SU-DHL-6 (cell line): ENCODE results near the gene RAB20.
"Not testable (repeated sequence)": the region's sequence is repeated elsewhere in the genome, so short reads cannot be mapped to it uniquely, and the experiment has no call there.

Experiments used
- H2AFZ ChIP-seq: fragments of 200-600 bp; sonication (generic); 2 replicates; pipeline ENCODE4 v1.6.1; 2014; ENCODE audit warnings: low read depth, mild to moderate bottlenecking, moderate library complexity, mixed read lengths, antibody characterized with exemption, low read length; ENCODE audit not compliant: severe bottlenecking
- H3F3A ChIP-seq: fragments of 200-600 bp; shearing (Covaris generic); 2 replicates; pipeline ENCODE4 v1.6.0; 2016; ENCODE audit warnings: antibody characterized with exemption, mild to moderate bottlenecking; ENCODE audit not compliant: insufficient read depth
- H3K27ac ChIP-seq: fragments of 200-600 bp; sonication (generic); 2 replicates; pipeline ENCODE4 v1.5.1; 2016; ENCODE audit warnings: low read depth, mild to moderate bottlenecking, low read length, moderate library complexity, mixed read lengths
- H3K27me3 ChIP-seq: fragments of 200-600 bp; sonication (generic), shearing (Covaris generic); 2 replicates; pipeline ENCODE4 v1.6.0; 2014; ENCODE audit warnings: mild to moderate bottlenecking, low read length
- H3K36me3 ChIP-seq: fragments of 200-600 bp; sonication (generic); 2 replicates; pipeline ENCODE4 v1.6.1; 2014; ENCODE audit warnings: mild to moderate bottlenecking, low read length, mixed read lengths
- H3K4me2 ChIP-seq: fragments of 300-600, 200-600 bp; shearing (Covaris generic), sonication (generic); 2 replicates; pipeline ENCODE4 v1.6.0; 2014; ENCODE audit warnings: low read length, low read depth, mild to moderate bottlenecking; ENCODE audit not compliant: poor library complexity, severe bottlenecking
- H3K4me3 ChIP-seq: fragments of 200-600 bp; sonication (generic); 2 replicates; pipeline ENCODE4 v1.5.1; 2014; ENCODE audit warnings: antibody characterized with exemption, low read length, mild to moderate bottlenecking, mixed read lengths; ENCODE audit not compliant: insufficient read depth, poor library complexity, severe bottlenecking
- H3K79me2 ChIP-seq: fragments of 200-600 bp; sonication (generic); 2 replicates; pipeline ENCODE4 v1.6.1; 2014; ENCODE audit warnings: mild to moderate bottlenecking, low read length, moderate library complexity; ENCODE audit not compliant: insufficient read depth
- H3K9ac ChIP-seq: fragments of 200-600 bp; sonication (generic); 2 replicates; pipeline ENCODE4 v1.7.0; 2014; ENCODE audit warnings: mild to moderate bottlenecking, low read length
- H3K9me2 ChIP-seq: fragments of 200-600 bp; sonication (generic); replicated peaks from 2 replicates; pipeline ENCODE4 v1.6.1; 2014; ENCODE audit warnings: low read length; ENCODE audit not compliant: insufficient read depth
- H3K9me3 ChIP-seq: fragments of 200-600 bp; sonication (generic); 2 replicates; pipeline ENCODE4 v1.6.1; 2014; ENCODE audit warnings: low read length, mixed read lengths; ENCODE audit not compliant: insufficient read depth
- H4K20me1 ChIP-seq: fragments of 200-600 bp; sonication (generic); 2 replicates; pipeline ENCODE4 v1.6.1; 2014; ENCODE audit warnings: low read depth, mild to moderate bottlenecking, antibody characterized with exemption, low read length, moderate library complexity, mixed read lengths
- CTCF ChIP-seq: fragments of 200-600 bp; sonication (generic); IDR thresholded peaks from one replicate; pipeline ENCODE4 v1.5.1; 2017; ENCODE audit warnings: antibody characterized with exemption, mild to moderate bottlenecking, low read length, moderate library complexity; ENCODE audit not compliant: insufficient read depth, poor library complexity, severe bottlenecking
- EZH2phosphoT487 ChIP-seq: fragments of 200-600 bp; sonication (generic), shearing (Covaris generic); conservative IDR thresholded peaks from 2 replicates; pipeline ENCODE4 v1.6.1; 2018; ENCODE audit warnings: mild to moderate bottlenecking, antibody characterized with exemption, low read length, moderate library complexity, mixed read lengths

Gene RAB20

GRCh38 chr13:110561344-110562035, at the start of gene RAB20:
TSS of gene RAB20 (minus strand) at chr13:110561722. CDS start at chr13:110561519, 203 bp downstream.
- Histone ChIP-seq H3K27me3 (no peaks in the 10 kb centered on the region), H3K36me3 (no peaks in the 10 kb centered on the region), H3K9ac (no peak within 1 kb of the TSS), H3K27ac (no peak within 1 kb of the TSS), H3K4me2 (peak within 1 kb of the TSS; percentile 33), H3K4me3 (no peak within 1 kb of the TSS), H4K20me1 (no peaks in the 10 kb centered on the region), H3K79me2 (no peaks in the 10 kb centered on the region), H3F3A (no peaks in the 10 kb centered on the region), H2AFZ (no peak within 1 kb of the TSS), H3K9me2 (no peaks in the 10 kb centered on the region), H3K9me3 (no peaks in the 10 kb centered on the region)
- no peak for TF ChIP-seq EZH2phosphoT487
- TF ChIP-seq CTCF = no peak

- Histone ChIP-seq H3K9me2 (no peaks in the 10 kb centered on the region), H3K36me3 (no peaks in the 10 kb centered on the region), H3K79me2 (peaks cover 2% of the 10 kb centered on the region), H3F3A (no peaks in the 10 kb centered on the region), H3K27me3 (no peaks in the 10 kb centered on the region), H2AFZ (no peak overlapping the region), H3K9me3 (no peaks in the 10 kb centered on the region), H4K20me1 (no peaks in the 10 kb centered on the region), H3K27ac (no peak overlapping the region), H3K4me3 (no peak overlapping the region), H3K9ac (no peak overlapping the region), H3K4me2 (no peak overlapping the region)
- TF ChIP-seq EZH2phosphoT487 (no peak), CTCF (no peak)
Observed at GRCh38 chr13:110610955-110611595, 49.6 kb upstream of the RAB20 start.

DNA sequence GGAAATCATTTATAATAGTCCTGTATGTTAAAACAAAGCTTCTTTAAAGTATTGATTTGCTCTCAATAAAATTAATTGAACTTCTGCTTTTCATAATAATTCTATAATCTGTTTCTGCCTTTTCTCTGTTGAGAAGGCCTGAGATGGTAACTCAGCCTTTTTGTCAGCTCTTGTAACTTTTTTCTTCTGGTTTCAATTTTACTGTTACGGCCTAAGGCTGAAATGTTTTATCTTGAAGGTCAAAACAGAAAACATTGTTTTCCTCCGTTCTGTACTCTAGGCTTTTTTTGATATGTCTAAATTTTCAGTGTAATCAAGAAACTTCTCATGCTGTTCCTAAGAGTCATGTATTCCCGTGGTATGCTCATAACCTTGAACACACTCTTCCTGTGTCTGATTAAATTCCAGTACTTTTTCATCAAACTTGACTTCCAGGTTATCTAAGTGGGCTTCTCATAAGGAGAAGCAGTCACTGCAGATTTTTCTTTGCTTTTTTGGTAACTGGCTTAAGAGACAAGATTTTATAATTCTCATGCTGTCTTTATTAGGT, 46.2 kb upstream of the RAB20 start:
- H3K36me3 ChIP-seq = no peaks in the 10 kb centered on the region
- H3K9ac ChIP-seq = no peak overlapping the region
- H4K20me1 ChIP-seq = no peaks in the 10 kb centered on the region
- no peak overlapping the region for H3K4me2 ChIP-seq
- no peak overlapping the region for H3K4me3 ChIP-seq
- no peaks in the 10 kb centered on the region for H3K9me3 ChIP-seq
- no peak overlapping the region for H3K27ac ChIP-seq
- H2AFZ ChIP-seq = no peak overlapping the region
- H3F3A ChIP-seq = no peaks in the 10 kb centered on the region
- H3K79me2 ChIP-seq = no peaks in the 10 kb centered on the region
- TF ChIP-seq CTCF (no peak), EZH2phosphoT487 (no peak)
- no peaks in the 10 kb centered on the region for H3K9me2 ChIP-seq
- H3K27me3 ChIP-seq = no peaks in the 10 kb centered on the region

DNA sequence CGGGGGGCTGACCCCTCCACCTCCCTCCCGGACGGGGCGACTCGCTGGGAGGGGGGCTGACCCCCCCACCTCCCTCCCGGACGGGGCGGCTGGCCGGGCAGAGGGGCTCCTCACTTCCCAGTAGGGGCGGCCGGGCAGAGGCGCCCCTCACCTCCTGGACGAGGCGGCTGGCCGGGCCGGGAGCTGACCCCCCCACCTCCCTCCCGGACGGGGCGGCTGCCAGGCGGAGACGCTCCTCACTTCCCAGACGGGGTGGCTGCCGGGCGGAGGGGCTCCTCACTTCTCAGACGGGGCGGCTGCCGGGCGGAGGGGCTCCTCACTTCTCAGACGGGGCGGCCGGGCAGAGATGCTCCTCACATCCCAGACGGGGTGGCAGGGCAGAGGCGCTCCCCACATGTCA, 44.8 kb upstream of the RAB20 start:
- H3K36me3 ChIP-seq, H3K9me2 ChIP-seq, H3F3A ChIP-seq, H3K27me3 ChIP-seq, H3K4me3 ChIP-seq, H3K79me2 ChIP-seq, H3K9me3 ChIP-seq, H3K9ac ChIP-seq, H3K27ac ChIP-seq, H2AFZ ChIP-seq, H4K20me1 ChIP-seq, H3K4me2 ChIP-seq: not testable (repeated sequence)
